Measurements from ENCODE around the gene TULP4.
"Not testable (repeated sequence)": the region's sequence is repeated elsewhere in the genome, so short reads cannot be mapped to it uniquely, and the experiment has no call there.

Gene TULP4

DNA sequence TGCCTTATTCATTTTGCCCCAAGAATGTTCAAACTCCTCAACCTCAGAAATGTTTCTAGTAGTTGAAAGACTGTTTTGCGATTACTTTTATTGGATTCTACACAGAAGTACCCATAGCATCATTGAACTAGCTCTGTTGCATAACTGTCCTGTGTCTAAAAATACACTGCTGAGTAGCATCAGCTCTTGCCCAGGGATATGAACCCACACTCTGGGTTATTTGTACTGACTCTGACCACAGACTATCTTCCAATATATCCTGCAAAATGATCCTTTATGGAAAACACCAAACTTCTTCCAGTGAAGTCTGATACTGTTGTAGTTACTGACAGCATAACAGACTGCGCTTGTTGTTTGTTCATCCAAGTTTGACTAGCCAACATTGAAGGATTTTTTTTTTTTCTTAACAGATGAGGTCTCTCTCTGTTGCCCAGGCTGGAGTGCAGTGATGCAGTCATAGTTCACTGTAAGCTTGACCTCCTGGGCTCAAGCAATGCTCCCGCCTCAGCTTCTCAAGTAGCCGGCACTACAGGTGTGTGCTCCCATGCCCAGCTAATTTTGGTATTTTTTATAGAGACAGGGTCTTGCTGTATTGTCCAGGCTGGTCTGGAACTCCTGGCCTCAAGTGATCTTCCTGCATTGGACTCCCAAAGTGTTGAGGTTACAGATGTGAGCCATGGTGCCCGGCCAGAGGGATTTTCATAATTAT is 49.9 kb downstream of the TULP4 start:
- FAIRE-seq: no peak

DNA sequence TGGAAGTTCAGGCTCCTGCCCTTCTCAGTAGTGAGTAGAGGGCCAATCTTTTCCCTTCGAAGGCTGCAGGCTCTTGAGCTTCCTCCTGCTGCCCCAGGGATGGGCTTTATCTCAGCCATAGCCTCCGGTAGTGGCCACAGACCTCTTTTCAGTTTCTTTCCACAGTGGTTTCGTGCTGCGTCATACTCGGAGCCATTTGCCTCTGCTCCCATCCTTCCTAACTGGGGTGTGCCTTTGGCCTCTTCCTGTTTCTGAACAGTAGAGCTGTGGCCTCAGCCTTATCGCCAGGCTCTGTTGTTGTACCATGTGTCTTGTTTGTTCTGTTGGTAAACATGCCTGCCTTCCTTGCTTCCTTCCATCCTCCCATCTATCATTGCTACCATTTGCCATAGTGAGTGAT is 54.1 kb downstream of the TULP4 start:
- FAIRE-seq: no peak

DNA sequence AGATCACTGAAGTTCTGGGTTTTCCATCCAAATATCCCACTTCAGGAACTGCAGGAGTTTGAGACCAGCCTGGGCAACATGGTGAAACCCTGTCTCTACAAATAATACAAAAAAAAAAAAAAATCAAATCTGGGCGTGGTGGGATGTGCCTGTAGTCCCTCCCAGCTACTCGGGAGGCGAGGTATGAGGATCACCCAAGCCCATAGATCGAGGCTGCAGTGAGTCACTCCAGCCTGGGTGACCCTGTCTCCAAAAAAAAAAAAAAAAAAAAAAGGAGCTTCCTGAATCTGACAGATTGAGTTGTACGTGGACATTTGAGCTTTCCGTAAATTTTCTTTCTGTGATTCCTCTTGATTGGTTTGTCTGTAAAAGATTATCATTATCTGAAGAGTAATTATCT is 55.6 kb downstream of the TULP4 start:
- no peak for FAIRE-seq

- no peak for FAIRE-seq
Observed at GRCh38 chr6:158369241-158369640, 57.0 kb downstream of the TULP4 start.

DNA sequence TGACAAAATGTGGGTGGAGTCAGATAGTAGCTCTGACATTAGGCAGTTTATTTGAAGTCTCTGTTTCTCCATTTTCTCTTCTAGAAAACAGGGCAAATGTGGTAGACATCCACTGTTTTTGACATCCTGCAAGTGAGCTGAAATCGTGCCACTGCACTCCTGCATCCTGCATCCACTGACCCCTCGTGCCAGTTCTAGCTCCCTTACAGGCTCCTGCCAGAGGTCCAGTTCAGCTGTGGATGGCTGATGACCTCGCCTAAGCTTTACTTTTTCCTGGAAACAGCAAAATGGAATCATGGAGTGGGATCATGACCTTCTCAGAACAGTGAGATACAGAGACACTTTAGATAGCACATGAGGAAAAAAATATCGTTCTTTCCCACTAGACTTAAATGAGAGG is 58.5 kb downstream of the TULP4 start:
- no peak for FAIRE-seq

DNA sequence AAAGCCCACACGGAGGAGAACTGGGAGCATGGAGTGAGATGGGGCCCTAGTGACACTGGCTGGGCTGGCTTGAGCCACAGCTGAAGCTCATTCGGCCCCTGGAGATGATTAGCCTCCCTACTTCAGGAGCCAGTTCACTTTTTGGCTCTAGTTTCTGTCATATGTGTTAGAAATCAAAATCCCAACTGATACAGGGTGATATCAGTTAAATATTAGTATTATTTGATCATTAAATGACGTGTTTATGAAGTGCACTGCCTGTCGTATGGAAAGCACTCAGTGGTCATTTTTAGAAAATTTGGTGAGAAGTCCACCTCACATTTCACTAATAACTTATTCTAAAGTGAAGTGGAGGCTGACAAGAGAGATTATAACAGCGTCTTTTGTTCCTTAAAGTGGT is 59.0 kb downstream of the TULP4 start:
- FAIRE-seq: no peak

- FAIRE-seq: no peak
Observed at GRCh38 chr6:158372574-158372973, 60.3 kb downstream of the TULP4 start.

- FAIRE-seq: no peak
Observed at GRCh38 chr6:158373214-158373613, 60.9 kb downstream of the TULP4 start.

DNA sequence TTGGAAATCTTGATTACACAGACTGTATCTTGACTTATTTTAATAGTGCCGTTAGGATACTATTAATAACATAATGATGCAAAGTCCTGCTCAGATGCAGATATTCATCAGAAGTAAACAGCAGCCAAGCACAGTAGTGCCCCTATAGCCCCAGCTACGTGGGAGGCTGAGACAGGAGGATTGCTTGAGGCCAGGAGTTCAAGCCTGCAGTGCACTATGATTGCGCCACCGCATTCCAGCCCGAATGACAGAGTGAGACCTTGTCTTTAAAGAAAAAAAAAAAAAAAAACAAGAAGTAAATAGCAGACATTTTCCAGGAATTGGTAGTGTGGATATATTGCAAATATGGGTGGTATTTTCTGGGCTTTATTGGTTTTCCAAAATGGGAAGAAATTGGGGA is 61.8 kb downstream of the TULP4 start:
- FAIRE-seq: no peak

DNA sequence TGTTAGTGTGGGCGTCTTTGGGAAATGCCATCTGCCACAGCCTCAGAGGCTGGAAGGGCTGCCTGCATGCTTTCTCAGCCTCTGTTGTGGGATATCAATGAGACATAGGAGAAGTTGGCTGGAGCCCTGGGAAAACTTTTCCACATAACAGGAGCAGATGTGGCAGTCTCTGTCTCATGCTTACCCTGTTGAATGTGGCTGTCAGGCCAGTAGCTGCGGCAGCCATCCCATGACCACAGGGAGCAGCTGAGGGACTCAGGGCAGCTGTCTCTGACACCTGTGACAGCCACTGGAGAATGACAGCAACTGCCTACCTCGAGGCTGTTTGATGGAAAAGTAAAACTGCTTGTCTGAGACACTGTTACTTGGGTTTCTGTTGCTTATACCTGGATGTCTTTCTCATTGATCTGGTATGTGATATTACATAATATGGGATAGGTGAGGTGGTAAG is 64.4 kb downstream of the TULP4 start:
- FAIRE-seq: no peak

DNA sequence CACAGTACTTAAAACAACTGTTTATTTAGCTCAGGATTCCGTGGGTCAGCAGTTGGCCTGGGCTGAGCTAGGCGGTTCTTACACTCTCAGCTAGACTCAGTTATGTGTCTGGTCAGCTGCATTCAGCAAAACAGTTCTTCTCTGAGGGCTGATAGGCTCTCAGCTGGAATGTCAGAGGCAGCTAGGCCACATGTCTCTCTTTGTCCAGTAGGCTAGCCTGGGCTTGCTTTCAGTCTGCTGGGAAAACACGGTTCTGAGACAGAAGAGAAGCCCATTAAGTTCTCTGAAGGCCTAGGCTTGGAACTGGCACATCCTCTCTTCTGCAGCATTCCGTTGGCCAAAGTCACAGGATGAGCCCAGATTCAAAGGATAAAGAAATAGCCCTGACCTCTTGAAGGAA is 65.6 kb downstream of the TULP4 start:
- FAIRE-seq: no peak

GRCh38 chr6:158379336-158379735 is 67.1 kb downstream of the TULP4 start:
- FAIRE-seq: no peak

GRCh38 chr6:158381214-158381613 is 68.9 kb downstream of the TULP4 start:
- no peak for FAIRE-seq

- FAIRE-seq: no peak
Observed at GRCh38 chr6:158382491-158382890, 70.2 kb downstream of the TULP4 start.

DNA sequence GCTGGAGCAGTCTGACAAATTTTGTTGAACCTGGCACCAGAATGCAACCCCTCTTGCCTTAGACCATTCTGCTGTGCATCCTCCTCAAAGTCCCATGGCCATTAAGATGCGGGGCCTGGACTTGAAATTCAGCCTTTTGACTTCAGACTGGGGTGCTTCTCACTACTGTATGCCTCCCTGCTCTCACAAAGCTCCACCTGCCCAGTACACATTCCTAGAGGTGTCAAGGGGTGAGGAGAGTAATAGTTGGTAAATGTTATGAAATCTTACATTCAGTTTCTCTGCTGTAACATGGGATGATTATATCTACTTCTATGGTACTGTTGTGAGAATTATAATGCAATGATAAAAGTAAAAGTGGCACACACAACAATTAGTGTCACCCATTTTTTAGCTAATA is 70.8 kb downstream of the TULP4 start:
- no peak for FAIRE-seq

DNA sequence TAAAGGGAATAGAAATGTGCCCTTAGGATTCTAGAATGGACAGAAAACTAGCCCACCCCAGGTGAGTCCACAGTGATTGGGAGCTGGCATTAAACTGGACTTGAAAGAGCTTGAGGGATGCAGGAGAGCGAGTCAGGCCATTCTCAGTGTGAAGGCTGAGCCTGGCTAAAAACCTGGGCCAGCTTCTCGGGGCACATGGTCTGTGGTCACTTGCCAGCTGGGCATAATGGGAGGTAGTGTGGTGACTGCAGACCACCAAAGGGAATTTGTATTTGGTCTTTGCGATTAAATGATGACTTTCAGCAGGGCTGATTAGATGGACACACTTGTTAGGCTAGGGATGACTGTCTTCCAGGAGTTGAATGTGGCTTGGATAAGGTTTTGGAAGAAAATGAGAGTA is 71.3 kb downstream of the TULP4 start:
- no peak for FAIRE-seq

DNA sequence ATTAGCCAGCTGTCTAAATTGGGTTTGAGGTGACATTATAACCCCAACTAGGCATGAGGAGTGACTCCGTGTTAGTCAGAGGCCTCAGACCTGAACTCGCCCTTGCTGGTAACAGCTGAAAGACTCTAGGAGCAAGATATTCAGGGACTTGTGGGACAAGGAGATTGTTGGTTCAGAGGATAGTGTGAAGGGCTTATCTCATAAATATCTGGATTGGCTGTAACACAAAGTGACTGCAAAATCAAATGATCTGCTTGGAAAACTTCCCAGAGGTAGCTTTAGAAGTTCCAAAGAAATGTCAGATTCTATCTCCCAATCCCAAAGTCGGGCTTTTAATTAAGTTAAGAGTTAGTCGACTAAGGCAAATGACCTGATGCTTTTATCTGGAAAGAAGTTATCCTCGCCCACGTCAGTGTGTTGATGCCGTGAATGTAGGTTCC is 72.4 kb downstream of the TULP4 start:
- no peak for FAIRE-seq

DNA sequence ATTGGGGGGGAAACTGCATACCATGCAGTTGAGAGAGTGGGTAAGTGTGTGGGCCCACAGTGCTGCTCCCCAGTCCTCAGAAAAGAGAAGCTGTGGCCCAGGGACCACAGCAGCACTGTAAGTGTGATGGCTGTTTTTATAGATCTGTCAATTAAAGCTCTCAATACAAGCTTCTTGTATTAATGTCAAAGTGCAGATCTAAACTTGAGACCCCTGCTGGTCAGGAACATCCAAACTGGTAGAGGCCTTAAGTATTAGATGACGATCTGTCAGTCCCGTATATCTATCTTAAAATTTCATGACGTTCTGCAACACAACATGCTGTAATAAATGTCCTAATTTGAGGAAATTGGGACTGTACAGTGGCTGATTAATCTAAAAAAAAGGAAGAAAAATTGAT is 74.8 kb downstream of the TULP4 start:
- no peak for FAIRE-seq

DNA sequence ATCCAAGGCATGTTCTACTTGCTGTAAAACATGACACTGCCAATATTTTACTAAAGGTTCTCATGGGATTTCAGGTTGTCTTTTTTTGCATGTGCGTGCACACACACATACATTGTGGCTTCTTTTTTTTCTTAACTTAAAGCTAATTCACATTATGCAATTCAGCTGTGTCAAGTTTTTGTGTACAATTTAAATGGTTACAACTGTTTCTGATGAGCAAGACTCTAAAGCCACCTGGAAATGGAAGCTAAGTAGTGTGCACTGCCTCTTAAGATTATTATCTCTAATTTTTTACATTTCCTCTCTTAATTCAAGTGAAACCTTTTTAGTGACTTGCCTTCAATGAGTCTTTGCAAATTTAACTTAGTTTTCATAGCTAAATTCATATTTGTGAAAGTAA is 75.3 kb downstream of the TULP4 start:
- no peak for FAIRE-seq

DNA sequence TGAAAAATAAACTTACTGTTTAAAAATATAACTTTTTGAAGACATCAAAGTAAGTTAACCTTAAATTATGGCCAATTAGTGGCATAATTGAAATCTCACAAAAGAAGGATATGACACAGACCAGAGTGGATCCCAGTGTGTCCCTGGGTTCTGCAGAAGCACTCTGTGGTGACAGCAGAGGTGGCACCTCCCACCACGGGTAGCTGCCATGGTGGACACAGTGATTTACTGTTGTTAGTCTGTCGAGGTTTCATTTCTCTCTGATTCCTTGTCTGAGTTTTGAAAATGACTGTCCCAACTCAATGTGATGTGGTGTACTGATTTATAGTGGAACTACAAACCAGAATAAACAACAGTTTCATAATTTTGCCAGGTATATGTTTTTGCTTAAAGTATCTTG is 76.5 kb downstream of the TULP4 start:
- no peak for FAIRE-seq

DNA sequence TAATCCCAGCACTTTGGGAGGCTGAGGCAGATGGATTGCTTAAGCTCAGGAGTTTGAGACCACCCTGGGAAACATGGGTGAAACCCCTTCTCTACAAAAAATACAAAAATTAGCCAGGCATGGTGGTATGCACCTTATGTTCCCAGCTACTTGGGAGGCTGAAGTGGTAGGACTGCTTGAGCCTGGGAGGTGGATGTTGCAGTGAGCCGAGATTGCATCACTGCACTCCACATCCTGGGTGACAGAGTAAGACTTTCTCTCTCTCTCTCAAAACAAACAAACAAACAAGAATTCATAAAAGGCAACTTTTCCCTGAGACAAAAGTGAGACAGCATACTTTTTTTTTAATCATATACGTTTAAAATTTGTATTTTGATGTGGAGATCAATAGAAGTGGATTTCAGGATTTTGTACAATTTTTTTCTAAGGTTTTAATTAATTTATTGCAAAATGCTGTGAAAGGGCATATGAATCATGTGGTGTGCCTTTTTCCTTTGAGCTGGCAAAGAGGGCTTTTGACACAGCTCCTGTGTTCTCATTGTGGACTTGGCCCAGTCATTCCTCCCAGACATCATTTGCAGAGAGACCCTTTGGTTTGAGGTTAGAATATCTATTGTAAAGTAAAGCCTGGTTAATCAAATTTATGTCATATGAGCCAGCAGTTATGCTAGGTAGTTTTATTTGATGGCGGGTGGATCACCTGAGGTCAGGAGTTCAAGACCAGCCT is 77.1 kb downstream of the TULP4 start:
- FAIRE-seq: no peak

GRCh38 chr6:158391276-158391675 is 79.0 kb downstream of the TULP4 start:
- no peak for FAIRE-seq

DNA sequence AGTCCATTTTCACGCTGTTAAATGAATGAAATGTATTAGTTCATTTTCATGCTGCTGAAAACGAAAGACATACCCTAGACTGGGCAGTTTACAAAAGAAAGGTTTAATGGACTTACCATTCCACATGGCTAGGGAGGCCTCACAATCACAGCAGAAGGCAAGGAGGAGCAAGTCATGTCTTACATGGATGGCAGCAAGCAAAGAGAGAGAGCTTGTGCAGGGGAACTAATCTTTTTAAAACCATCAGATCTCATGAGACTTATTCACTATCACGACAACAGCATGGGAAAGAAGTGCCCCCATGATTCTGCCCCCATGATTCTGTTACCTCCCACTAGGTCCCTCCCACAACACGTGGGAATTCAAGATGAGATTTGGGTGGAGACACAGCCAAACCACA is 79.7 kb downstream of the TULP4 start:
- FAIRE-seq: not testable (repeated sequence)

- FAIRE-seq: no peak
Observed at GRCh38 chr6:158396136-158396535, 83.9 kb downstream of the TULP4 start.

DNA sequence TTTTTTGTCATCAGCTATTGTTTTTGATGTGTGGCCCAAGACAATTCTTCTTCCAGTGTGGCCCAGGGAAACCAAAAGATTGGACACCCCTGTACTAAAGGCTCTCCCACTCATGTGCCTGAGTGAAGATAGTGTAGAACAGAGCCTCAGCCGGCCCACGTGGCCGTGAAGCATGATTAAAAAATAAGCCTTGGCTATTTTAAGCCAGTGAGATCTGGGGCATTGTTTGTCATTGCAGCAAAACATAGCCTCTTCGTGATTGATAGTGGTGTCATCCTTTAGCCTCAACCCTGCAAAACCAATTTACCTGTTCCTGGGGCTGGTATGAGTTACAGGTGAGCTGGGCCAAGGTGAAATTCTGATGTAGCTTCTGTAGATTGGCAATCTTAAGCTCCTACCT is 85.3 kb downstream of the TULP4 start:
- FAIRE-seq: no peak
